Measurements from ENCODE around the gene SPAG16.
"Not testable (repeated sequence)": the region's sequence is repeated elsewhere in the genome, so short reads cannot be mapped to it uniquely, and the experiment has no call there.

Gene SPAG16

DNA sequence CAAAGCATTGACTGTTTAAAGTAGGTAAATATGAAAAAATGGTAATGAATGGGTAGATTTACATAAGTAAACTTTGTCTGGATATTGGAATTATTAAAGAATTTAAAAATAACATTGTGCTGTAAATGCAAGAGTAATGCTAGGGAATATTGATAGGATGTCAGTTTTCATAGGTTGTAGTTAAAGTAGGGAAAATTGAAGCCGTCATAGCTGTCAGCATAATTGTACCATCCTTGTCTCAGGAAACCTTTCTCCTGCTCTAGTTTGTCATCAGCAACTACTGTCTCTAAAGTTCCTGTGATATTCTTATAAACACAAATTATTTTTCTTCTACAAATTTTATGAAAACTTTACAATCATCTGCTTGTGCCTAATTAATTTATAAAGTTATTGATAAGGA lies 10.1 kb upstream of the SPAG16 start:
- no peak for DNase-seq

DNA sequence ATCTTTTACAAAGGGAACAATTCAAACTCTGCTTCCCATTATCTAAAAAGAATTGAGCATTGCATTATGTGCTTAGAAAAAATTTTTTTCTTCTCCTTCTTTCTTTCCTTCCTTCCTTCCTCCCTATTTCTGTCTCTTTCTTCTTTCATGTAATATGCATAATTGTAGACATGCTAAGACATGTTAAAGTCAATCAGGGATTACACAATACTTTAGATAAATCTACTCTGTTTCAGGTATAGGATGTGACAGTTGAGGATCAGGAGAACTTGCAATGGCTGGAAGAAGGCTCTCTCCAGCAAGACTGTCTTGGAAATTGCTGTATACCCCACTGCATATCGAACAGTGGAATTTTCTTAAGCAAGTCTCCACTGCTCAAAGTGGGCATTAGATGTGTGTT lies 9.0 kb upstream of the SPAG16 start:
- no peak for DNase-seq

DNA sequence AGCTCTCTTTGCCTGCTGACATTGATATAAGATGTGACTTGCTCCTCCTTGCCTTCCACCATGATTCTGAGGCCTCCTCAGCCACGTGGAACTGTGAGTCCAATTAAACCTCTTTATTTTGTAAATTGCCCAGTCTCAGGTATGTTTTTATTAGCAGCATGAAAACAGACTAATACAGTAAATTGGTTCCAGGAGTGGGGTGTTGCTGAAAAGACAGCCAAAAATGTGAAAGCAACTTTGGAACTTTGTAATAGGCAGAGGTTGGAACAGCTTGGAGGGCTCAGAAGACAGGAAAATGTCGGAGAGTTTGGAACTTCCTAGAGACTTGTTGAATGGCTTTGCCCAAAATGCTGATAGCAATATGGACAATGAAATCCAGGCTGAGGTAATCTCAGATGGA lies 7.1 kb upstream of the SPAG16 start:
- not testable (repeated sequence) for DNase-seq

DNA sequence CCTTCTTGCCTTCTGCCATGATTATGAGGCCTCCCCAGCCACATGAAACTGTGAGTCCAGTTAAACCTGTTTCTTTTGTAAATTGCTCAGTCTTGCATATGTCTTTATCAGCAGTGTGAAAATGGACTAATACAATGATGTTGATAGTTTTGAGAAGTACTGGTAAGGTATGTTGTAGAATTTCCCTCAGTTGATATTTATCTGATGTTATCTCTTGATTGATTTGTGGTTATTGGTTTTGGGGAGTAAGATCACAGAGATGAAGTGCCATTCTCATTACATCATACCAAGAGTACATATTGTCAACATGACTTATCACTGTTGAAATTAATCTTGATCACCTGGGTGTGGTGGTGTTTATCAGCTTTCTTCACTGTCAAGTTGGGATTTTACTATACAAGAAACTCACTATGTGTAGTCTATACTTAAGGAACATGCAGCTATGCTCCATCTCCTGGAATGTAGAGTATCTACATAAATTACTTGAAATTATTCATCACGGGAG lies 5.1 kb upstream of the SPAG16 start:
- DNase-seq = no peak

DNA sequence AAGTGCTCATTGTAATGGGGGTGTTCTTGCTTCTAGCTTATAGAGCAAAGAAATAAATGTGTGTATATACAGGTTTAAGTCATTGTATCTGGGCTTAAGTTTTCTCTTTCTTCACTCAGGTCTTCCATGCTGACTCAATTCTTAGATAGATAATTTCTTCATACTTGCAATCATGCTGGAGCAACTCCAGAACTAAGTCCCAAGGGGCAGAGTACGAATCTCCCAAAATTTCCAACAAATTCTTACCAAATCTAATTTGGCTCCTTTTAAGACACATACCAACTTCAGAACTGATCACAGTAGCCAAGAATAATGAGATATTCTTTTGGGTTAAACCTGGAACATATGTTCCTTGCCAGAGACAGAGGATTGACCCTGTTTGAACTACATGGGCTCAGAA lies 4.3 kb upstream of the SPAG16 start:
- DNase-seq = no peak

DNA sequence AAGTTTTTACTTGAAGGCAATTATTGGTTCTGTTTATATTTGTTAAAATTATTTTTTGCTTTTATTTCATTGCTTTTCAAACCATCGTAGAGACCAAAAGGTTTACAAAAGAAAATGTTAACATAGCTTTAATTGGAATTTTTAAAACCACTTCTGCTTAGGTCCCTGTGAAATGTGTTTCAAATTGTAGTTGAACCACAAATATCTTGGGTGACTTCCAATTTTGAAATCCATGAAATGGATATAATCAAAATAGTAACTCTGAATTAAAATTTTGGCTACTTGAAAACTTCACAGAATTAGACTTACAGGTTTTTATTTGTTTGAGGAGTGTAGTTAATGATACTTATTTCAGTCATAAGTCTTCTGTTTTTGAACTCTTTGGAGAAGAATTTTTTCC lies 3.1 kb upstream of the SPAG16 start:
- peak; percentile 2 for DNase-seq

DNA sequence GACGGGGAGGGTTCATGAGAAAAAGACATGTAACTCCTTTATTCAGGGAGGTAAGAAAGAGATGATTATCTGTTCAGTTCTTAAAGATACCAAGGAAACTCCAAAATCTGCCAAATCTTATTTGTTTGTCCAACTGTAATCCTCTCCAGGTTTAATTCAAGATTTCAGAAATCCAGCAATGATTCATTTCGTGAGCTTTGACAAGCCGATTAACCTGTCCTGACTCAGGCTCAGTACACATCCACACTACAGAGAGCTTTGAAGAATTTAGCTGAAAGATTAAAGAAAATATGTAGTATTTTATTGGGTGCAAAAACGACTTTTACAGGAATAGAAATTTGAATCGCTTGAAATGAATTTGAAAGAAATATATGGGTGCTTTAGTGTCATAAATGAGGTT lies 1.1 kb downstream of the SPAG16 start:
- no peak for DNase-seq

DNA sequence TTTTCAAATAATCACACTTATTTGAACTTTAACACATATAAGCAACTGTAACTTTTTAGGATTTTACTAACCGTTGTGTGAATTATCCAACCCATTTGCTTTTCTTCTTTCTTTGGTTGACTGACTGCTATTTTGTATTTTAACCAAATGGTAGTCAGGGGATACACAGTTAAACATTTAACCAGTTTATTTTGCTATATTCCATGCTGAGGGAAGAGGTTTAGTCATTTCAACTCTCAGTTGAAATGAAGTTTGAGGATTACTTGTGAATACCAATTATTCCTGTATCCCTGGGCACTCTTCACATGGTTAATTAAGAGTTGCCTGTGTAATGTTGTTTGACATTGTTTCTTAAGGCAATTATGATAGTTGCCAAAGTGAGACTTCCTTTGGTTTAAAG lies 1.9 kb downstream of the SPAG16 start:
- DNase-seq = no peak

DNA sequence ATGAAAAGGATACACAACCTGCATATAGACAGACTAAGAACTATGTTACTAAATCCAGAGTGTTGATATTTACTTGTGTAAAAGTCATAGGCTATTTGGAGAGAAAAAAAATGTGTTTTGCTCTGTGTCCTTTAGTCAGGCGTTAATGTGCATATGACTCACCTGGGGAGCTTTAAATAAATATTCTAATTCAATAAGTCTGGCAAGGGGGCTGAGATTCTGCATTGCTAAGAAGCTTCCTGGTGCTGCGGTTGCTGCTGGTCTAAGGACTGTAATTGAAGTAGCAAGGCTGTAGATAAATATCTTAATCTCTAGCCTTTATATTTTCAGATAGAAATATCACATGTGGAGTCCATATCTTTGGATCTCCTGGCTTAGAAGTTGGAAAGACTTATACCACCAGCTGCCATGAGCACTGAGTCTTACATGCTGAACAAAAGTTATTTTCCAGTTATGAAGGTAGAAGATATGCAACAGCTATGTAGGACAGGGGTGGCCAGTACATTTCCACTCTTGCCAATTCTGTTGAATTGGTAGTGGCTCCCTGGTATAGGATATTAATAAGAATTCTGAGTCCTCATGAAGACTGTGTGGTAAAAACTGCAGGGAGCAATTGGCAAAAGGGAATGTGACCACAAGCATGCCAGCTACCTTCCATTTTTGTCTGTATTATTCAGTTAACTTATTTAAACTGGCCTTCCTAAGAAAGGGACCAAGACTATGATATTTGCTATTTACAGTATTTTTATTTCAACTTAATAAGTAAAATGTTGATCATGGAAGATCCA lies 4.8 kb downstream of the SPAG16 start:
- peak; percentile 7 for DNase-seq

DNA sequence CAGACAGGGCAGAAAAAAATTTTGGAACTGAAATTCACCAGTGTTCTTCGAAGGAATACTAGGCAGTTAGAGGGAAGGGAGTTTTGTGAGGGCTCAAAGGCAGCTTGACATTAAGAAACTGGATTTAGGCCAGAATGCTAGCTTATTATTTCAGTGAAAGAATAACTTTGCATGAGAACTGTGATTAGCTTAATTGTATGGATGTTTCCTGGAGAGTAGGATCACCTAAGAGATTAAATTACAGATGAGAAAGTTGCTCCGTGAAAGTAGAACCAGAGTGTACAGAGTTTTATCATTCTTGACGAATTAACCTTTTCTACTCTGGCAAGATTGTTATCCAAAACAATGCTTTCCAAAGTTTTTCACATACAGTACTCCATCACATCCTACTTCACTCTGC lies 6.2 kb downstream of the SPAG16 start:
- DNase-seq = no peak

DNA sequence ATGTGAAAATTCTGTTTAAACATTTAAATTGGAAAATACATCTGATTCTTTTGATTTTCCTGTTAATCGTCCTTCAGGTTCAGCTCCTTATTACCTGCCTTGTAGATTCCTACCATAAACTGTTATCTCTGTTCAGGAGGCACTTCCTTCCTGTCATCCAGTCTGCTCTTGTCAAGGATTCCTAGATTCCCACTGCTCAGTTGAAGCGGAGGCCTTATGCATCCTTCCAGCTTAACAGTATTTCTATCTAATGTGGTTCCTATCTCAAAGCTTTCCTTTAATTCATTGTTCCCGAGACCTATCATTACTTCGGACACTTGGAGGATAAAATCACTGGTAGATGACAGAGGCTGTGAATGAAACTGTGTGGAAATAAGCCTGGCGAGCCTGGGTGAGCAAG lies 12.0 kb downstream of the SPAG16 start:
- DNase-seq = no peak

DNA sequence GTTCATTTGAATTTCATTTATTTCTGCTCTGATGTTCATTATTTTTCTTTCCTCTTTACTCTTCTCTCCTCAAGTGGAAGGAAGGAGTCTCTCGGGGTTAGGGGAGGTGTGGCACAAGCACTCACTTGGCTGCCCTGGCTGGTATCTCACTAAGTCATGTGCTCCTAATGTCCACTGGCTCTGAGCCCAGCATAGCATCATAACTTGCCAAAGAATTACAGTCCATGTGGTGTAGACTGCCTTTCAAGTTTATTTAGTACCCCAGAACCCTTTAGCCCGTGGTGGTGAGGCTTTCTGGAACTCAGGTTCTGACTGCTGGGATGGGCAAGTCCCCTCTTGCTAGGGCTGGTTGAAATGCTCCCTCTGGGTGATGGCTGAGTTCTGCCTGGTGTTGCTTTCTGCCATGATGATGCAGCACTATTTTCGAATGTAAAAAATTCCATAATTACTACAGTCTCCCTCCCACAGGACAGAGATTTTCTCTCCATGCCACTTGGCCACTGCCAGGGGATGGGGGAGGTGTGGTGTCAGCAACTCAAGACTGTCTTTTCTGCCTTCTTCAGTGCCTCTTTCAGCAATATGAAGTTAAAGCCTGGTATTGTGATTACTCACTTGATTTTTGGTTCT lies 22.2 kb downstream of the SPAG16 start:
- peak; percentile 29 for DNase-seq

DNA sequence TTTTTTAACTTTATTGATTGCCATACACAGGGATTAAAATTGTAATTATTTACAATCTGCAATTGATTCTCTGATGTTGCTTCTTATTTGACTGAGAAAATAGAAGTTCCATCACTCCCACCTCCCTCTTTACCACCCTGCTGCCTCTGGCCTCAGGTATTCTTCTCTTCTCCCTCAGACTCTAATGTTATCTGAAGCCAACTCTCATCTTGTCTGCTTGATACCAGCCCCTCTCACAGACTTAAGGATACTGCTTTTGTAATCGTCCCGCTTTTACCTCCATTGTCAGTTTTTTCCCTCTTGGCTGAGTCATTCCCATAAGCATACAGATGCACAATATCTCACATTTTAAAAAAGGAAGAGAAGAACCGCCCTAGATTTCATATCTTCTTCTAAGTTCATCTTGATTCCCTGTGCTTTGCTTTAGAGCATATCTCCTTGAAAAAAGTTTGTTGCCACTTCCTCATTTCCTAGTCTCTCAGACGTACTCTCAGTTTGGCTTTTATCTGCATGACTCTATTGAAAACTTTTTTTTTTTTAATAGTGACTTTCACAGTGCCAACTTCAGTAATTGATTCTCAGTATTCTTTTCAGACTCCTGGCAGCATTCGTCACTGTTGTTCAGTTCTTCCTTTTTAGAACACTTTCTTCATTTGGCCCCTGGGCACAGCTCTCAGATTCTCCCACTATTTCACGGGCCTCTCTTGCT lies 31.1 kb downstream of the SPAG16 start:
- DNase-seq = no peak

DNA sequence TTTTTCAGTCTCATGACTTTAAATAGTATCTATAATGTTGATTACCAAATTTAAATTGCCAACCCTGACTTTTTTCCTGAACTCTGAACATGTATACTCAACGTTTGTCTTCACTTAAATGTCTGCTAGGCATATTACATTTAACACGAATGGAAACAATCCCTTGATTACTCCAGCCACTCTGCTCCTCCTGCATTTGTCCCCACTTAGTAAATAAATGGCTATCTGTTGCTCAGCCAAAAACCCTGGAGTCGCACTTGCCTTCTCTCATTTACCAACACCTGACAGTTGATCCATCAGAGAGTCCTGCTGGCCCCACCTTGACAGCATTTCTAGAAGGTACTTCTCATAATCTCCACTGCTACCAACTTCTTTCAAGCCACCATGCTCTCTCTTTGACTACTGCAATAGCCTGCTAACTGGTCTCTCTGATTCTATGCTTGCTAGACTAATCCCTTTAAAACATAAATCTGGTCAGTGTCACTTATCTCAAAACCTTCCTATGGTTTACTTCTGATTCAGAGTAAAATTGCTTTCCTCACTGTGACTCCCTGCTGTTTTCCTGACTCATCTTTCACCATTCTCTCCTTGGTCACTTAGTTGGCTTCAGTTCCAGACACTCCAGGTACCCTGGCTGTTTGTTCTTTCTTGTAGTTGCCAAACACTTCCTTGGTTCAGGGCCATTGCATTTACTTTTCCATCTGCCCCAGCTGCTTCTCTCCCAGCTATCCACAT lies 31.9 kb downstream of the SPAG16 start:
- DNase-seq = peak; percentile 35

DNA sequence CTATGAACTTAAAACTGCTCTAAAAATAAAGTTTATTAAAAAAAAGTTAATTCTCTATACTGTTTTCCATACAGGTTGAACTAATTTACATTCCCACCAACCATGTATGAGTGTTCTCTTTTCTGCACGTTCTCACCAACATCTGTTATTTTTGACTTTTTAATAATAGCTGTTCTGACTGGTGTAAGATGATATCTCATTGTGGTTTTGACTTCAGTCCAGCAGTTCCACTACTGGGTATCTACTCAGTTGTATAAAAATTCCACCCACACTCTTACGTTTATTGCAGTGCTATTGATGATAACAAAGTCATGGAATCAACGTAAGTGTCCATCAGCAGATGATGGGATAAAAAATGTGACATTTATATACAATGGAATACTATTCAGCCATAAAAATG lies 33.7 kb downstream of the SPAG16 start:
- DNase-seq = peak; percentile 65

DNA sequence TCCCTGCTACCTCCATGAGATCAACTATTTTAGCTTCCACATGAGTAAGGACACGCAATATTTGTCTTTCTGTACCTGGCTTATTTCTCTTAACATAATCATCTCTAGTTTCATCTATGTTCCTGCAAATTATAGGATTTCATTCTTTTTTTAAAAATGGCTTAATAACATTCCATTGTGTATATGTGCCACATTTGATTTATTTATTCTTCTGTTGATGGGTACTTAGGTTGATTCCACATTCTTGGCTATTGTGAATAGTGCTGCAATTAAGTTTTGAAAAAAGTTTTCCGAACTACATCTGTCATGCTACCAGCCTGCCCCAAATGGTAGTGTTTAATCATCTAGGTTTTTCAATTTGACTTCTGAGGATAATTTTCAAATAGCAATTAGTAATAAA lies 36.3 kb downstream of the SPAG16 start:
- DNase-seq = no peak

DNA sequence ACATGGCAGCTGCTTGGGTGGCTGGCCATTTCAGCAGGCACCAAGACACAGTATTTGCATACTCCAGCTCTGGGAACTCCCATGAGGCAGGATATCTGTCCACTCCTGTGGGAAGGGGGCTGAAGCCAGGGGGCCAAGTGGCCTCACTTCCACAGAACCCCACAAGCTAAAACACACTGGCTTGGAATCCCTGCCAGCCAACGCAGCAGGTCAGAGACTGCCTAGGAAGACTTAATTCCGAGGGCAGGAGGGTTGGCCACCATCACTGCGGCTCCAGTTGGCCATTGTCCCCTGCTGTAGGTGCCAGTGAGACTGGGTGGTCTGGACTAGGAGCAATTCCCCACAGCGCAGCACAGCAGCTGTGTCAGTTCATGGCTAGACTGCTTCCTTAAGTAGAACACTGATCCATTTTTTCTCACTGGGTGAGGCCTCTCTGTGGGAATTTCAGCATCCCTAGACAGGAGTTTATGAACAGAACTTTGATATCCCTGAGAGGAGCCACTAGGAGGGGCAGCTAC lies 52.0 kb downstream of the SPAG16 start:
- no peak for DNase-seq

DNA sequence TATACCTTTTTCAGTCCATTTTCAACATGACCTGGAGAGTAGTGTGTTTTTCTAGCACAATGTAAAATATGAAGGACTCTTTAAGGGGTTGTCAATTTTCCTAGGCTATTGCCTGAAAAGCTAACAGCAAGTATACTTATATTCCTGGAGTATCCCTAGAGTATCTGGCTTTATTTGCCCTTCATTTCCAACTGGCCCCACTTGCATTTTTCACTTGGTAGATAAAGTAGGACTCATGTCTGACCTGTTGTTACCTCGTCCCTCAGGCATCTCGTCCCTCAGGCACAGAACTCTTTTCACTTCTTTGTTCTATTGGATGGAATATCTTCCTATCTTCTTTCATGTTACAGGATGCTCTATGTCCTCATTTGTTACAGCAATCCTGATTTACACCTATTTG lies 69.2 kb downstream of the SPAG16 start:
- DNase-seq = no peak

DNA sequence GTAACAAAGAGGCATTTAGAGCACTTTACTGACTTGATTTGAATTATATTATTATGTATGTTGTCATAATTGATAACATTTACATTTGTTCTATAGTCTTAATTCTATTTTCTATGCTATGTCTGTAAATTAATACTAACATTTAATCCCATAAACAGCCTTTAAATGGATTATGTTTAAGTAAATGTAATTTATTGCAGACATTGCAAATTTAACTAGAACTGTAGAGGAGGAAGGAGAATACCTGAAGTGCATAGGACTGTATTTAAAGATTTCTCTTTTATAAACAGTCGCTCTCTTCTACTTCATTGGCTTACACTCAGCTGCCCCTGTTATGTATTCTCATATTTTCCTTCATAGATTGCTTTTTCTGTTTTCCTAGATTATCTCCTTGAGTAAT lies 92.4 kb downstream of the SPAG16 start:
- DNase-seq = no peak

DNA sequence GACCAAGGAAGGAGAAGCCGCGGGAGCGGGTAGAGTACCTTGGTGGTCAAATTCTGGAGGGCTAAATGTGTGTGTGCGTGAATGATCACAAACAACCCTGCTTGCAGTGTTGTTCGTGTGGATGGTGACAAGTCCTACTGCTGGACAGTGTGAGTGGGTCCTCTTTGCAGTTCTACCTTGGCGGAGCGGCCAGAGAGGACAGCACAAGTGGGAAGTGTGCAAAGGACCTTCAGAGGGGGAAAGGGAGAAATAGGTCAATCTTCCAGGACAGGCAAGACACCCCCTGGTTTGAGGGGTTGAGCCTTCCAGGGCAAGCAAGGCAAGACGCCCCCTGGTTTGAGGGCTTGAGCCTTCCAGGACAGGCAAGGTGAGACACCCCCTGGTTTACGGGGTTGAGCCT lies 122.8 kb downstream of the SPAG16 start:
- DNase-seq = not testable (repeated sequence)

DNA sequence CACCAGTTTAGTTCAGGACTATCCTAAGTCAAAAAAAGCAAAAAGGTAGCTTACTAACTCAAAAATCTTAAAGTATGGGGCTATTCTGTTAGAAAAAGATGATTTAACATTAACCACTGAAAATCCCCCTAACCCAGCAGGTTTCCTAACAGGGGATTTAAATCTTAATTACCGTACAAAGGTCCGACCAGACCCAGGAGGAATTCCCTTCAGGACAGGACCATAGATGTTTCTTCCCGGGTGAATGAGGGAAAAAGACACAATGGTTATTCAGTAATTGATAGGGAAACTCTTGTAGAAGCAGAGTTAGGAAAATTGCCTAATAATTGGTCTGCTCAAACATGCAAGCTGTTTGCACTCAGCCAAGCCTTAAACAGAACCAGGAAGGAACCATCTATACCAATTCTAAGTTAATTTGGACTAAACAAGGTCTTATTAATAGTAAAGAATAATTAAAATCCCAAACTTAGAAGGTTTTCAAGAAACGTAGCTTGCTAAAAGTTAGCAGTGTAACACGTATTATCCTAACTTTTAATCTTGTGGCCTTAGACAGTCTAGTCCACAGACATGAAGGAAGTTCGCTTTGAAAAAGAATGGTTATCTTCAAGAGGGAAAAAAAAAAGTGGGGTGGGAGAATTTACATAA lies 124.3 kb downstream of the SPAG16 start:
- DNase-seq = not testable (repeated sequence)

DNA sequence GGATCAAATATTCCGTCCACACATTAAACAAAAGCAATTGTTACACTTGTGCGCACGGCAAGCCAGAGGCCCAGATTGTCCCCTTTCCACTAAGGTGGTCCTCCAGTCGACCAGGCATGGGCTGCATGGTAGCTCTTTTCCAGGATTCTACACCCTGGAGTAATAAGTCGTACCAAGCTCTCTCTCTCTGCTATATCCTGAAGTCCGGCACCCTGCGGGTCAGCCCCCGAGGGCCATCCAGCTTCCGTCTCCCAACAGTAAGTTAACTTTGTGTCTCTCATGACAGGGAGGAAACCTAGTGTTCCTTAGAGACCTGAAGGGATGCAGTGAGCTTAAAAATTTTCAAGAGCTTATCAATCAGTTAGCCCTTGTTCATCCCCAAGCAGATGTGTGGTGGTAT lies 126.4 kb downstream of the SPAG16 start:
- not testable (repeated sequence) for DNase-seq
